Pancreas (tissue), 10 donors: ENCODE data around the gene GABRA5. TPM values are rescaled to one million over a fixed set of nuclear protein-coding genes. Genes with fewer than 3 reads are reported as not detected.
"Not testable (repeated sequence)": the region's sequence is repeated elsewhere in the genome, so short reads cannot be mapped to it uniquely, and the experiment has no call there.

Source experiments
- ATAC-seq, 4 donors: fragments of 200-7000 bp; cut with Tn5 transposase; one replicate each; pipeline versions ENCODE4 v1.8.0 to v1.9.1; 2020; ENCODE audit warnings: mild to moderate bottlenecking in 4 of 4, moderate library complexity in 4 of 4
- DNase-seq, 6 donors: peaks; one replicate each; pipeline ENCODE4 v3.0.0-alpha.2; 2020
- FAIRE-seq: peaks from 2 replicates; lab custom pipeline; 2012; peaks lifted over from hg19 to GRCh38; lab: Jason Lieb, UNC
- H3K27ac ChIP-seq, 4 donors: fragments of 200-600 bp; sonication (generic); 1 replicate in 3 of 4; 2 replicates in 1 of 4; pipeline versions ENCODE4 v1.5.0 to v1.8.0; 2020
- H3K27me3 ChIP-seq, 4 donors: fragments of 200-600 bp; one replicate each; pipeline ENCODE4 v1.8.0; 2021
- H3K36me3 ChIP-seq, 3 donors: fragments of 200-600 bp; sonication (generic) in 1 of 3; one replicate each; pipeline versions ENCODE4 v1.5.0 to v1.8.0; 2020 to 2021
- H3K4me1 ChIP-seq, 3 donors: fragments of 200-600 bp; one replicate each; pipeline ENCODE4 v1.8.0; 2021
- H3K4me3 ChIP-seq, 4 donors: fragments of 200-600 bp; sonication (generic) in 2 of 4; one replicate each; pipeline versions ENCODE4 v1.5.0 to v1.8.0; 2020 to 2021
- H3K9me3 ChIP-seq, 4 donors: fragments of 200-600 bp; one replicate each; pipeline ENCODE4 v1.8.0; 2021
- CTCF ChIP-seq, 4 donors: fragments of 200-600 bp; sonication (generic) in 3 of 4; IDR thresholded peaks; one replicate each; pipeline versions ENCODE4 v1.5.0 to v1.8.0; 2021; ENCODE audit warnings: antibody characterized with exemption in 4 of 4
- WGBS, 2 donors: extraction: QIAGEN DNeasy Blood & Tissue Kit; methylation state at CpG; one replicate each; pipeline ENCODE4 v1.1.7; 2013; 5-methylcytosine and 5-hydroxymethylcytosine counted together
- intact Hi-C, 3 donors: fragments of 100-400 bp; cut with DNase I; formaldehyde crosslinking; loops; one replicate each; pipeline versions ENCODE4 v1.11.1 to v1.14.2; 2022
- polyA plus RNA-seq, 2 donors: library from polyadenylated mRNA; stranded (reverse); fragments of 200-250 nt; gene quantifications; one replicate each; pipeline ENCODE4 v1.2.3, GENCODE V29; 2013
- total RNA-seq, 6 donors: library from RNA; stranded (reverse); fragmentation: NEBNext Ultra II Directional in 4 of 6; extraction: Animal tissue kit (Norgen Biotek cat#: 25700) in 4 of 6; gene quantifications; one replicate each; pipeline versions ENCODE4 v1.2.1 to v1.2.4, GENCODE V29; 2021 to 2023
- donor health status: healthy with polysubstance abuse.
- donor health status: DM: no; HTN: no; CAD: no; lungs with moderate emphysema.
- donor health status: DM: no; HTN: no; CAD: no.
- donor health status: control.
- donor health status: control.
- donor health status: Bipolar disorder and iron deficiency.
- donor health status: DM: yes; HTN: yes; CAD: no.
- donor health status: DM: no; HTN: no; CAD: no.
- donor health status: DM: no; HTN: no; CAD: no.
- donor health status: DM: yes; HTN: yes; CAD: no.

GABRA5 gene
- total and polyA plus RNA-seq, 8 donors = 0.16 to 0.52 (median 0.28) TPM; not detected in 4

- H3K36me3 ChIP-seq = no peaks in the 10 kb centered on the region
- ATAC-seq = no peak
- H3K27me3 ChIP-seq = peaks cover 0 to 16% (median 0%) of the 10 kb centered on the region in 4 donors
- intact Hi-C loops = loop anchor here in 1 of 3 donors (5.0 kb wide), 1 partner anchor 124 kb away; no protein-coding TSS in a partner anchor
- no peak for TF ChIP-seq CTCF (IDR thresholded peaks at IDR 0.05)
- no peak overlapping the region for H3K27ac ChIP-seq
- H3K4me1 ChIP-seq = peaks cover 4 to 9% (median 5%) of the 10 kb centered on the region in 3 donors
- WGBS, 2 donors = 59 to 68% methylated on average over 35 of the region's 35 CpGs
- no peak overlapping the region for H3K4me3 ChIP-seq
- no peaks in the 10 kb centered on the region for H3K9me3 ChIP-seq
- no peak for DNase-seq
- FAIRE-seq = no peak
Observed at GRCh38 chr15:26893351-26894065, 26.6 kb downstream of the GABRA5 start.

GRCh38 chr15:26894181-26894580 is 27.3 kb downstream of the GABRA5 start:
- DNase-seq = no peak
- Histone ChIP-seq H3K4me1 (peaks cover 0 to 2% (median under 1%) of the 10 kb centered on the region in 3 donors), H3K27me3 (peaks cover 0 to 16% (median 0%) of the 10 kb centered on the region in 4 donors), H3K4me3 (no peak overlapping the region), H3K9me3 (no peaks in the 10 kb centered on the region), H3K36me3 (no peaks in the 10 kb centered on the region), H3K27ac (no peak overlapping the region)
- no peak for TF ChIP-seq CTCF (IDR thresholded peaks at IDR 0.05)
- intact Hi-C loops = loop anchor here in 1 of 3 donors (5.0 kb wide), 1 partner anchor 123 kb away; no protein-coding TSS in a partner anchor
- 45 to 48% methylated on average over 24 to 26 of the region's 26 CpGs for WGBS, 2 donors
- FAIRE-seq = no peak
- ATAC-seq = no peak

GRCh38 chr15:26895346-26895745 is 28.5 kb downstream of the GABRA5 start:
- H3K36me3 ChIP-seq, H3K9me3 ChIP-seq, FAIRE-seq, DNase-seq, ATAC-seq, H3K27ac ChIP-seq, intact Hi-C loops, H3K4me1 ChIP-seq, H3K4me3 ChIP-seq: not testable (repeated sequence)
- peaks cover 0 to 16% (median 0%) of the 10 kb centered on the region in 4 donors for H3K27me3 ChIP-seq
- WGBS, 2 donors = 76 to 83% methylated on average over 19 of the region's 19 CpGs

- FAIRE-seq = no peak
- H3K4me3 ChIP-seq = no peak overlapping the region
- no peaks in the 10 kb centered on the region for H3K9me3 ChIP-seq
- no peaks in the 10 kb centered on the region for H3K36me3 ChIP-seq
- no peak for ATAC-seq
- no peak for DNase-seq
- H3K4me1 ChIP-seq = no peaks in the 10 kb centered on the region
- 68 to 76% methylated on average over 3 of the region's 3 CpGs for WGBS, 2 donors
- H3K27me3 ChIP-seq = no peaks in the 10 kb centered on the region
- no peak for TF ChIP-seq CTCF (IDR thresholded peaks at IDR 0.05)
- intact Hi-C loops = no loop called here
- H3K27ac ChIP-seq = no peak overlapping the region
Observed at GRCh38 chr15:26899658-26900057, 32.8 kb downstream of the GABRA5 start.

- Histone ChIP-seq H3K27me3 (no peaks in the 10 kb centered on the region), H3K4me1 (no peaks in the 10 kb centered on the region), H3K36me3 (no peaks in the 10 kb centered on the region), H3K4me3 (no peak overlapping the region), H3K27ac (no peak overlapping the region), H3K9me3 (no peaks in the 10 kb centered on the region)
- no peak for ATAC-seq
- no peak for TF ChIP-seq CTCF (IDR thresholded peaks at IDR 0.05)
- intact Hi-C loops = no loop called here
- no peak for DNase-seq
- WGBS, 2 donors = 39 to 49% methylated on average over 4 of the region's 4 CpGs
- FAIRE-seq = no peak
Observed at GRCh38 chr15:26901041-26901440, 34.2 kb downstream of the GABRA5 start.
